ENCODE data around the gene IPO13. TPM values are rescaled to one million over a fixed set of nuclear protein-coding genes. Genes with fewer than 3 reads are reported as not detected.

IPO13 gene
- total RNA-seq, 1 donor from 2014 or later, result 39.2 TPM

GRCh38 chr1:43961692-43962091, 14.9 kb downstream of the IPO13 start:
- Mint-ChIP-seq H3K27ac (ENCODE audit: unreplicated experiment) (no peak overlapping the region), H3K4me1 (ENCODE audit: low read depth) (no peaks in the 10 kb centered on the region), H3K9me3 (ENCODE audit: low read depth) (no peaks in the 10 kb centered on the region), H3K36me3 (ENCODE audit: low read depth) (peaks cover 29% of the 10 kb centered on the region), H3K4me3 (ENCODE audit: unreplicated experiment) (no peak overlapping the region), H3K27me3 (ENCODE audit: low read depth) (no peaks in the 10 kb centered on the region)
- no peak for DNase-seq (ENCODE audit: low spot score)
- TF ChIP-seq CTCF (IDR thresholded peaks at IDR 0.05), result no peak

GRCh38 chr1:43962324-43962723, 15.6 kb downstream of the IPO13 start:
- Mint-ChIP-seq H3K27me3 (ENCODE audit: low read depth) (no peaks in the 10 kb centered on the region), H3K9me3 (ENCODE audit: low read depth) (no peaks in the 10 kb centered on the region)

DNA sequence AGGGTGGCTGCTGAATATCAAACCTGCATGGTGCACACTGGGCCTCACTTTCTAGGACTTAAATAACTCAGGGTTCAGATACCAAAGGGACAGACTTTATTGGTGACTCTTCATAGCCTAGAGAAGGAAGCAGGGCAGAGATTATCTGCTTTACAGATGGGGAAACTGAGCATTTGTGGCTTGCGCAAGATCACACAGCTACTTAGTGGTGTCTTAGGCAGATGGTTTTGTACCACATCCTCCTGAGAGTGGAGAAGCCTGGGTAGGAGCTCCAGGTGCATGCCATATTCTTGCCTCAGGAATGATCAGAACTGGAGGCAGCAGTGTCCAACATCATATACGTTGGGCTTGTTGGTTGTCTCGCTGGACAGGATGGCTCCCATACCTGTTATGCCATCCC, 16.3 kb downstream of the IPO13 start:
- Mint-ChIP-seq H3K27me3 (ENCODE audit: low read depth) (no peaks in the 10 kb centered on the region), H3K36me3 (ENCODE audit: low read depth) (peaks cover 27% of the 10 kb centered on the region), H3K4me1 (ENCODE audit: low read depth) (no peaks in the 10 kb centered on the region), H3K9me3 (ENCODE audit: low read depth) (peaks cover 2% of the 10 kb centered on the region), H3K27ac (ENCODE audit: unreplicated experiment) (no peak overlapping the region), H3K4me3 (ENCODE audit: unreplicated experiment) (no peak overlapping the region)
- TF ChIP-seq CTCF (IDR thresholded peaks at IDR 0.05), result no peak
- no peak for DNase-seq (ENCODE audit: low spot score)

More at GRCh38 chr1:43962324-43962723, 15.6 kb downstream of the IPO13 start:
- no peaks in the 10 kb centered on the region for H3K4me1 Mint-ChIP-seq (ENCODE audit: low read depth)
- H3K27ac Mint-ChIP-seq (ENCODE audit: unreplicated experiment), result no peak overlapping the region
- DNase-seq (ENCODE audit: low spot score), result no peak
- TF ChIP-seq CTCF (IDR thresholded peaks at IDR 0.05), result no peak
- peaks cover 27% of the 10 kb centered on the region for H3K36me3 Mint-ChIP-seq (ENCODE audit: low read depth)
- no peak overlapping the region for H3K4me3 Mint-ChIP-seq (ENCODE audit: unreplicated experiment)

- peaks cover 7% of the 10 kb centered on the region for H3K9me3 Mint-ChIP-seq (ENCODE audit: low read depth)
- H3K36me3 Mint-ChIP-seq (ENCODE audit: low read depth), result peaks cover 20% of the 10 kb centered on the region
- DNase-seq (ENCODE audit: low spot score), result no peak
- no peaks in the 10 kb centered on the region for H3K27me3 Mint-ChIP-seq (ENCODE audit: low read depth)
- H3K27ac Mint-ChIP-seq (ENCODE audit: unreplicated experiment), result no peak overlapping the region
- no peak for TF ChIP-seq CTCF (IDR thresholded peaks at IDR 0.05)
- no peaks in the 10 kb centered on the region for H3K4me1 Mint-ChIP-seq (ENCODE audit: low read depth)
- no peak overlapping the region for H3K4me3 Mint-ChIP-seq (ENCODE audit: unreplicated experiment)
These were observed 17.1 kb downstream of the IPO13 start for GRCh38 chr1:43963890-43964289.

GRCh38 chr1:43965316-43965715, 18.6 kb downstream of the IPO13 start:
- no peak for TF ChIP-seq CTCF (IDR thresholded peaks at IDR 0.05)
- Mint-ChIP-seq H3K27me3 (ENCODE audit: low read depth) (no peaks in the 10 kb centered on the region), H3K9me3 (ENCODE audit: low read depth) (peaks cover 7% of the 10 kb centered on the region), H3K4me1 (ENCODE audit: low read depth) (peaks cover 11% of the 10 kb centered on the region), H3K36me3 (ENCODE audit: low read depth) (peaks cover 18% of the 10 kb centered on the region), H3K4me3 (ENCODE audit: unreplicated experiment) (no peak overlapping the region), H3K27ac (ENCODE audit: unreplicated experiment) (no peak overlapping the region)
- no peak for DNase-seq (ENCODE audit: low spot score)

Data from chondrocyte (in vitro differentiated cells).